Mesodermal cell (in vitro differentiated cells): ENCODE data around the gene SLC66A2.

ENCODE experiments used
- H3K27ac ChIP-seq: 2 replicates; pipeline ENCODE4 v1.7.0; 2013; ENCODE audit warnings: mild to moderate bottlenecking, low read depth, low read length, moderate library complexity; ENCODE audit not compliant: severe bottlenecking
- H3K36me3 ChIP-seq: 2 replicates; pipeline ENCODE4 v1.7.1; 2013; ENCODE audit warnings: mild to moderate bottlenecking, low read length, moderate library complexity; ENCODE audit not compliant: control insufficient read depth, insufficient read depth
- H3K4me1 ChIP-seq: one replicate; pipeline ENCODE4 v1.7.1; 2013; ENCODE audit warnings: mild to moderate bottlenecking, low read length; ENCODE audit not compliant: insufficient read depth, control insufficient read depth, poor library complexity, severe bottlenecking
- H3K4me3 ChIP-seq: 2 replicates; pipeline ENCODE4 v1.7.0; 2013; ENCODE audit warnings: low read length, control low read depth, mild to moderate bottlenecking; ENCODE audit not compliant: insufficient read depth, poor library complexity, severe bottlenecking; ENCODE audit errors: extremely low read depth
- H3K9me3 ChIP-seq: 2 replicates; pipeline ENCODE4 v1.7.1; 2013; ENCODE audit warnings: mild to moderate bottlenecking, low read length, moderate library complexity; ENCODE audit not compliant: control insufficient read depth
- WGBS, 2 experiments: methylation state at CpG; one replicate each; pipeline ENCODE4 v1.1.5; 2013; ENCODE audit warnings: missing lambda C conversion rate in 2 of 2; ENCODE audit not compliant: insufficient coverage in 2 of 2; 5-methylcytosine and 5-hydroxymethylcytosine counted together

The SLC66A2 gene

GRCh38 chr18:79905993-79906392, 45.5 kb downstream of the SLC66A2 start:
- no peaks in the 10 kb centered on the region for H3K4me1 ChIP-seq
- H3K9me3 ChIP-seq: peaks cover 3% of the 10 kb centered on the region
- H3K36me3 ChIP-seq: peaks cover 44% of the 10 kb centered on the region
- H3K4me3 ChIP-seq: no peak overlapping the region
- H3K27ac ChIP-seq: no peak overlapping the region
- WGBS, 2 experiments: no CpG with 5 or more reads among the region's 1 CpG

- Histone ChIP-seq H3K4me3 (no peak overlapping the region), H3K27ac (no peak overlapping the region), H3K4me1 (no peaks in the 10 kb centered on the region), H3K9me3 (peaks cover 6% of the 10 kb centered on the region), H3K36me3 (peaks cover 41% of the 10 kb centered on the region)
- 95 to 96% methylated on average over 19 to 21 of the region's 21 CpGs for WGBS, 2 experiments
Observed at GRCh38 chr18:79905389-79905911, 46.0 kb downstream of the SLC66A2 start.

GRCh38 chr18:79904357-79905147, 46.9 kb downstream of the SLC66A2 start:
- Histone ChIP-seq H3K4me3 (no peak overlapping the region), H3K9me3 (peaks cover 13% of the 10 kb centered on the region), H3K36me3 (peaks cover 41% of the 10 kb centered on the region), H3K27ac (no peak overlapping the region), H3K4me1 (no peaks in the 10 kb centered on the region)
- WGBS, 2 experiments: 94 to 97% methylated on average over 20 of the region's 27 CpGs

- H3K36me3 ChIP-seq: peaks cover 41% of the 10 kb centered on the region
- peaks cover 18% of the 10 kb centered on the region for H3K9me3 ChIP-seq
- no peak overlapping the region for H3K27ac ChIP-seq
- WGBS, 2 experiments: 95 to 98% methylated on average over 22 to 25 of the region's 25 CpGs
- no peak overlapping the region for H3K4me3 ChIP-seq
- H3K4me1 ChIP-seq: no peaks in the 10 kb centered on the region
Observed at GRCh38 chr18:79903787-79904356, 47.6 kb downstream of the SLC66A2 start.

- Histone ChIP-seq H3K4me3 (no peak overlapping the region), H3K9me3 (peaks cover 25% of the 10 kb centered on the region), H3K36me3 (peaks cover 41% of the 10 kb centered on the region), H3K27ac (no peak overlapping the region), H3K4me1 (no peaks in the 10 kb centered on the region)
- 96 to 98% methylated on average over 27 to 28 of the region's 28 CpGs for WGBS, 2 experiments
Observed at GRCh38 chr18:79903071-79903635, 48.3 kb downstream of the SLC66A2 start.

GRCh38 chr18:79902640-79903039, 48.8 kb downstream of the SLC66A2 start:
- Histone ChIP-seq H3K4me3 (no peak overlapping the region), H3K36me3 (peaks cover 38% of the 10 kb centered on the region), H3K9me3 (peaks cover 30% of the 10 kb centered on the region), H3K27ac (no peak overlapping the region), H3K4me1 (no peaks in the 10 kb centered on the region)
- 95 to 97% methylated on average over 15 to 20 of the region's 20 CpGs for WGBS, 2 experiments

- H3K4me3 ChIP-seq: no peak overlapping the region
- 92 to 95% methylated on average over 7 to 8 of the region's 8 CpGs for WGBS, 2 experiments
- H3K9me3 ChIP-seq: peaks cover 34% of the 10 kb centered on the region
Observed at GRCh38 chr18:79902075-79902474, 49.4 kb downstream of the SLC66A2 start.

GRCh38 chr18:79901665-79902064, 49.8 kb downstream of the SLC66A2 start:
- H3K36me3 ChIP-seq: peaks cover 34% of the 10 kb centered on the region
- no peaks in the 10 kb centered on the region for H3K4me1 ChIP-seq
- peaks cover 38% of the 10 kb centered on the region for H3K9me3 ChIP-seq
- H3K4me3 ChIP-seq: no peak overlapping the region
- 95 to 96% methylated on average over 13 of the region's 13 CpGs for WGBS, 2 experiments
- no peak overlapping the region for H3K27ac ChIP-seq

More at GRCh38 chr18:79902075-79902474, 49.4 kb downstream of the SLC66A2 start:
- Histone ChIP-seq H3K27ac (no peak overlapping the region), H3K36me3 (peaks cover 38% of the 10 kb centered on the region), H3K4me1 (no peaks in the 10 kb centered on the region)

GRCh38 chr18:79900610-79901570, 50.6 kb downstream of the SLC66A2 start:
- no peak overlapping the region for H3K27ac ChIP-seq
- H3K4me1 ChIP-seq: no peaks in the 10 kb centered on the region
- WGBS, 2 experiments: 96 to 97% methylated on average over 23 to 24 of the region's 28 CpGs
- H3K9me3 ChIP-seq: peaks cover 45% of the 10 kb centered on the region
- H3K36me3 ChIP-seq: peaks cover 31% of the 10 kb centered on the region
- H3K4me3 ChIP-seq: no peak overlapping the region
